Psoas muscle (tissue), 8 donors: Measurements from ENCODE around the gene METTL4. TPM values are rescaled to one million over a fixed set of nuclear protein-coding genes. Genes with fewer than 3 reads are reported as not detected.

Experiments used
- ATAC-seq, 4 donors: fragments of 200-7000 bp; cut with Tn5 transposase; one replicate each; pipeline ENCODE4 v1.9.1; 2020; ENCODE audit warnings: moderate library complexity in 3 of 4, mild to moderate bottlenecking in 2 of 4
- DNase-seq, 2 donors: peaks; one replicate each; pipeline ENCODE4 v3.0.0-alpha.2; 2020
- H3K27ac ChIP-seq: fragments of 200-600 bp; one replicate; pipeline ENCODE4 v1.8.0; 2022
- H3K27me3 ChIP-seq, 3 donors: fragments of 200-600 bp in 1 of 3; one replicate each; pipeline versions ENCODE4 v1.6.1 to v1.8.0; 2013 to 2022; ENCODE audit warnings: low read length in 2 of 3, mild to moderate bottlenecking in 2 of 3, moderate library complexity in 1 of 3; ENCODE audit not compliant: insufficient read depth in 3 of 3
- H3K36me3 ChIP-seq, 2 donors: fragments of 200-600 bp in 1 of 2; one replicate each; pipeline versions ENCODE4 v1.6.1 to v1.8.0; 2013 to 2022; ENCODE audit warnings: low read depth in 1 of 2, mild to moderate bottlenecking in 1 of 2, moderate library complexity in 1 of 2; ENCODE audit not compliant: insufficient read depth in 1 of 2
- H3K4me1 ChIP-seq: fragments of 200-600 bp; one replicate; pipeline ENCODE4 v1.8.0; 2022
- H3K4me3 ChIP-seq: fragments of 200-600 bp; one replicate; pipeline ENCODE4 v1.8.0; 2022; ENCODE audit warnings: mild to moderate bottlenecking
- H3K9me3 ChIP-seq: fragments of 200-600 bp; one replicate; pipeline ENCODE4 v1.8.0; 2022
- WGBS, 3 donors: extraction: QIAGEN DNeasy Blood & Tissue Kit; methylation state at CpG; one replicate each; pipeline versions ENCODE4 v1.1.6 to v1.1.7; 2013; 5-methylcytosine and 5-hydroxymethylcytosine counted together
- intact Hi-C, 2 donors: fragments of 100-400 bp; cut with DNase I; formaldehyde crosslinking; loops; one replicate each; pipeline versions ENCODE4 v1.11.0 to v1.14.2; 2022
- polyA plus RNA-seq, 3 donors: library from polyadenylated mRNA; stranded (reverse); fragments of 200-250 nt; gene quantifications; one replicate each; pipeline ENCODE4 v1.2.3, GENCODE V29; 2013
- total RNA-seq, 4 donors: library from RNA; stranded (reverse); fragmentation: NEBNext Ultra II Directional in 2 of 4; extraction: Animal tissue kit (Norgen Biotek cat#: 25700) in 2 of 4; gene quantifications; one replicate each; pipeline versions ENCODE4 v1.2.1 to v1.2.4, GENCODE V29; 2021 to 2023
- TF ChIP-seq, protein P1 (sequence below): fragments of 200-600 bp; IDR thresholded peaks from one replicate; pipeline ENCODE4 v1.8.0; 2022; ENCODE audit warnings: antibody characterized with exemption
- donor health status: healthy with polysubstance abuse.
- donor health status: DM: no; HTN: no; CAD: no; lungs with moderate emphysema.
- donor health status: Bipolar disorder and iron deficiency.
- donor health status: healthy.
- donor health status: DM: yes; HTN: yes; CAD: no.
- donor health status: DM: no; HTN: no; CAD: no.
- donor health status: DM: no; HTN: no; CAD: no.
- donor health status: DM: yes; HTN: yes; CAD: no.

The METTL4 gene
- total and polyA plus RNA-seq, 7 donors: 2.7 to 5.0 (median 3.9) TPM

GRCh38 chr18:2518473-2518872, 52.8 kb downstream of the METTL4 start:
- ATAC-seq (no peak), DNase-seq (no peak)
- Histone ChIP-seq H3K36me3 (no peaks in the 10 kb centered on the region), H3K4me1 (peaks cover 12% of the 10 kb centered on the region), H3K9me3 (no peaks in the 10 kb centered on the region), H3K4me3 (no peak overlapping the region), H3K27ac (no peak overlapping the region), H3K27me3 (no peaks in the 10 kb centered on the region)
- 76 to 81% (median 78%) methylated on average over 5 of the region's 5 CpGs for WGBS, 3 donors
- intact Hi-C loops: no loop called here
- TF ChIP-seq, protein P1, sequence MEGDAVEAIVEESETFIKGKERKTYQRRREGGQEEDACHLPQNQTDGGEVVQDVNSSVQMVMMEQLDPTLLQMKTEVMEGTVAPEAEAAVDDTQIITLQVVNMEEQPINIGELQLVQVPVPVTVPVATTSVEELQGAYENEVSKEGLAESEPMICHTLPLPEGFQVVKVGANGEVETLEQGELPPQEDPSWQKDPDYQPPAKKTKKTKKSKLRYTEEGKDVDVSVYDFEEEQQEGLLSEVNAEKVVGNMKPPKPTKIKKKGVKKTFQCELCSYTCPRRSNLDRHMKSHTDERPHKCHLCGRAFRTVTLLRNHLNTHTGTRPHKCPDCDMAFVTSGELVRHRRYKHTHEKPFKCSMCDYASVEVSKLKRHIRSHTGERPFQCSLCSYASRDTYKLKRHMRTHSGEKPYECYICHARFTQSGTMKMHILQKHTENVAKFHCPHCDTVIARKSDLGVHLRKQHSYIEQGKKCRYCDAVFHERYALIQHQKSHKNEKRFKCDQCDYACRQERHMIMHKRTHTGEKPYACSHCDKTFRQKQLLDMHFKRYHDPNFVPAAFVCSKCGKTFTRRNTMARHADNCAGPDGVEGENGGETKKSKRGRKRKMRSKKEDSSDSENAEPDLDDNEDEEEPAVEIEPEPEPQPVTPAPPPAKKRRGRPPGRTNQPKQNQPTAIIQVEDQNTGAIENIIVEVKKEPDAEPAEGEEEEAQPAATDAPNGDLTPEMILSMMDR: no peak

GRCh38 chr18:2515908-2516625, 55.2 kb downstream of the METTL4 start:
- Histone ChIP-seq H3K27ac (peak overlapping the region; percentile 32), H3K4me1 (peaks cover 12% of the 10 kb centered on the region), H3K4me3 (no peak overlapping the region), H3K36me3 (no peaks in the 10 kb centered on the region), H3K9me3 (no peaks in the 10 kb centered on the region), H3K27me3 (no peaks in the 10 kb centered on the region)
- intact Hi-C loops: no loop called here
- DNase-seq: no peak
- TF ChIP-seq, protein P1: no peak
- WGBS, 3 donors: 62 to 68% (median 65%) methylated on average over 5 of the region's 5 CpGs
- ATAC-seq: peak; percentile 40 to 72 (median 53)

GRCh38 chr18:2515171-2515787, 56.0 kb downstream of the METTL4 start:
- intact Hi-C loops: no loop called here
- H3K27ac ChIP-seq: no peak overlapping the region
- H3K9me3 ChIP-seq: no peaks in the 10 kb centered on the region
- TF ChIP-seq, protein P1: no peak
- DNase-seq (no peak), ATAC-seq (peak in 1 of 4 donors; percentile 48)
- no peaks in the 10 kb centered on the region for H3K27me3 ChIP-seq
- H3K4me3 ChIP-seq: no peak overlapping the region
- peaks cover 12% of the 10 kb centered on the region for H3K4me1 ChIP-seq
- whole genome bisulfite sequencing, 3 donors: 37 to 52% (median 40%) methylated on average over 1 of the region's 1 CpG
- H3K36me3 ChIP-seq: no peaks in the 10 kb centered on the region

DNA sequence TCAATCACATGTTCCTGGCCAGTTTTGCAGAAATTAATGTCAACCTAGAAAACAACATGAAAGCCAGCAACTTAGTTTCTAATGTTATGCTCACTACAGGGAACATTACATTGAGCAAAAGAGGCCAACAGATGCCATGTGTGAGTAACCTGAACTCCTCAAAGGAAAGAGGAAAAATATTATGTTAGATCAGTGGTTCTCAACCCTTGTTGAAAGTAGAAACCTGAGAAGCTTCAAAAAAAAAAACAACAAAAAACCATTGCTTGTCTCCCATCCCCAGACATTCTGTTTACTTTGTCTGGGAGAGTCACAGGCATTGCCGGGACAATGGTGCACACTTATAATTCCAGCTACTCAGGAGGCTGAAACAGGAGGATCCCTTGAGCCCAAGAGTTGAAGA, 57.7 kb downstream of the METTL4 start:
- intact Hi-C loops: no loop called here

More for the DNA sequence above, 57.7 kb downstream of the METTL4 start:
- TF ChIP-seq, protein P1: no peak
- no peak for DNase-seq
- Histone ChIP-seq H3K9me3 (no peaks in the 10 kb centered on the region), H3K27me3 (no peaks in the 10 kb centered on the region), H3K4me1 (peaks cover 12% of the 10 kb centered on the region), H3K36me3 (no peaks in the 10 kb centered on the region), H3K27ac (no peak overlapping the region), H3K4me3 (no peak overlapping the region)
- 37 to 48% (median 43%) methylated on average over 1 of the region's 1 CpG for WGBS, 3 donors
- no peak for ATAC-seq
